Activated T-cell treated with anti-CD3 and anti-CD28 coated beads, Interleukin-2, amount 50 U/mL, for 48 hours (primary cell): ENCODE data around the gene ZNF550.
"Not testable (repeated sequence)": the region's sequence is repeated elsewhere in the genome, so short reads cannot be mapped to it uniquely, and the experiment has no call there.

Experiments used
- DNase-seq, 2 experiments: peaks; one replicate each; pipeline ENCODE4 v3.0.0-alpha.2; 2020

Gene ZNF550

DNA sequence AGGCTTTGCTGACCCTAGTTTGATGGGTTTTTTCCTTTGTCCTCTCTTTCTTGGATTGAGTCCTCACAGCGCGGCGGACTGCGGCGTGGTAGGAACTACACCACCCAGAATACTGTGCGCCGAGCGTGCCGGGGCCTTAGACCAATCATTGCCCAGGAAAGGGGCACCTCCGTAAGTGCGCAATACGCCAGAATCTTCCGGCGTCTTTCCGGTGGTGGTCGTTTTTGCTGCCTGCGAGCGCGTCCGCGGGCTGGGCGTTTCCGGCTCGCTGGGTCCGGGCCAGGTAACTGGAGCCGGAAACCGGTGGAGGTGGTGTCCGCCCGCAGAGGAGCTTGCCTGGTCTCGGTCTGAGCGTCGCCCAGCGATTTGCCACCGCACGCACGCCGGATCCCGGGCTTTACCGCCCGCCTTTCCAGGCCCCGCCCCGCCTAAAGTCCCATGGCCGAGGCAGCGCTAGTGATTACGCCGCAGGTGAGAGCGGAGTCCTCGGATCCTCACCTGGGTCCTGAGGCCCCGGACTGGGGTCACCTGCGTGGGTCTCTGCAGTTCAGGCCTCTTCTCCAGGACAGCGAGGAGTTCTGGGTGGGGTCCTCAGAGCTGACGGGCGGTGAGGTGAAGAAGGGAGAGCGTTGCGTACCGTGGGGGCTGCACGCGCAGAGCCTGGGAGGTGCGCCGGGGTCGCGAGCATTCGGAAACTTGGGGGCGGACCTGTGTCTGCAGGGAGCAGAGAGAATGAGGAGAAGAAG, 32.4 kb downstream of the ZNF550 start, which contains the start of gene ZNF549:
TSS of gene ZNF549 (plus strand) at position 221 of the 746 bp plus-strand sequence. CDS start at position 439, 218 bp downstream.
- peak; percentile 88 to 90 for DNase-seq

DNA sequence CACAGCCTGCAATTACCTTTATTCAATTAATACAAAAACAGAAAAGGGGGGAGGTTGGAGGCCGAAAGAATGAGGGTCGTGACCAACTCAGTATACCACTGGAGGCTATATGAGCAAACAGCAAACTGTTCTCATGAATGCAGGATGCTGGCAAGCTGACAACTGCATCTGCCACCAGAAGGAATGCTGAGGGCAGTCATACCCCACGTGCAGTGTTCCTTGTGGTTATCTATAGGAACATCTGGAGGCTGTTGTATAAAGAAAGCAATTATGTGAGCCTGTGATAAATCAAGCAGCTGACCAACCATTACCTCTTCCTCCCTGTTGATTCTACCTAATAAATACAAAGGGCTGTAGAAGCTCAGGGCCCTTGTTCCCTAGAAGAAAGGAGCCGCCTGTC, 41.6 kb downstream of the ZNF550 start:
- not testable (repeated sequence) for DNase-seq

DNA sequence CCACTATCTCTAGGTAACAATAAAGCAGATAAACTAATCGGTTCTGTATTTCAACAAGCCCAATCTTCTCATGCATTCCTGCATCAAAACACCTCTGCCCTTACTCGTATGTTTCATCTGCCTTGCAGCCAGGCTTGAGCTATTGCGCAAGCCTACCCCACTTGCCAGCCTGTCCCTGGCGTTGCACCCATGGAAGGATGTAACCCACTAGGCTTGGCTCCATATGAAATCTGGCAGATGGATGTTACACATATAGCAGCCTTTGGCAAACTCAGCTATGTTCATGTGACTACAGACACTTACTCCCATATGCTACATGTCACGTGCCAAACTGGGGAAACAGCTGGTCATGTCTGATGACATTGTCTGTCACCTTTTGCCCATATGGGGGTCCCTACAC, 44.4 kb downstream of the ZNF550 start:
- DNase-seq: no peak

DNA sequence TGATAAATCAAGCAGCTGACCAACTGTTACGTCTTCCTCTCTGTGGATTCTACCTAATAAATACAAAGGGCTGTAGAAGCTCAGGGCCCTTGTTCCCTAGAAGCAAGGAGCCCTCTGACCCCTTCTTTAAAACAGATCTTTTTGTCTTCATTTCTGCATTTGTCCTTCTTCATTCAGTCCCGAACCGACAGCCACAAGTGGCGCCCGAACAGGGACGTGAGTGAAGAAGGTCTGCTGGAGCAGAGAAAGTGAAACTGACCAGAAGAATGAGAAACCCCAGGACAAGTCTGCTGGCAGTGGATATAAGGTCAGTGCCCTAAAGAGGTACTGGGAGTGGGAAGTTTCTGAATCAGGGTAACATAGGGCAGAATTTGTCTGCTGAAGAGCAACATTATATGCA, 46.8 kb downstream of the ZNF550 start:
- DNase-seq: no peak

DNA sequence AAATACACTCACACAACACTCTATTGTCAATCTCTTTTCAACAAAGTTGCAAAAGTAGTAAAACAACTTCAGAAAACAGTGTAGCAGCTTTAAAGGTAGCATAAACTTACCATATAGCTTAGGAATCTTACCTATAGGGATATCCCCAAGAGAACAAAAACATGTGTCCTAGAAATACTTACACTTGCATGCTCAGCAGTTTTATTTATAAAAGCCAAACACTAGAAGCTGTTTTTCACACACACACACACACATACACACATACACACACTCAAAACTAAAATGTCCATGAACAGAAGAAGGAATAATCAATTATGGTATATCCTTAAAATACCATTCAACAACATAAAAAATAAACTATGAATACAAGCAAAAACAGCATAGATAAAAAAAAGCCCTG, 48.2 kb downstream of the ZNF550 start:
- no peak for DNase-seq

DNA sequence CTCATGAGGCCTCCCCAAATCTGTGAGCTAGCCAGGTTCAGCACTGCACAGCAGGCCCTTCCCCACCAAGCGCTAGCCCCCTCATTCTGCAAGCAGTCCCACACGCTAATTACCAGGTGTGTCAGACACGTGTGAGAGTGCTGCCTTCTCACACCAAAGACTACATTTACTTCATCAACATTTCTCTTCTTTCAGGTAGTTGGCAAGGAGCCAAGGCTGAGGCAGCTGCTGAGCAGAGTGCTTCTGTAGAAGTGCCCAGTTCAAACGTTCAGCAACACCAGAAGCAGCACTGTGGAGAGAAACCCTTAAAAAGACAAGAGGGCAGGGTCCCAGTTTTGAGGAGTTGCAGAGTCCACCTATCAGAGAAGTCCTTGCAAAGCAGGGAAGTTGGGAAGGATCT, 53.5 kb downstream of the ZNF550 start:
- no peak for DNase-seq

DNA sequence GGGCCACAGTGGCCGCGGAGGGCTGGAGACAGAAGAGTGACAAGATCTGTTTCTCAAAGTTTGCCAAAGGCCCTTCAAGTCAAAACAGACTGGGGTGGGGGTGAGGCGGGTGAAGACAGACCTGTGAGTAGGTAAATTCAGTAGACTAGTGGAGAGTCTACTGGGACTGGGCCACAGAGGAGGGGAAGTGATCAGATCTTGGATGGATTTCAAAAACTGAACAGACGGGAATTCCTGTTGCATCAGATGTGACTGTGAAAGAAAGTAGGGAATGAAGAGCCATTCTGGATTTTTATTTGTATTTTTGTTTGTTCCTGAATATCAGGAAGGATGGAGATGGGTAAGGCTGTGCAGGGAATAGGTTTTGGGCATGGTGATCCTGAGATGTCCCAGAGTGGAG, 59.3 kb downstream of the ZNF550 start:
- not testable (repeated sequence) for DNase-seq

DNA sequence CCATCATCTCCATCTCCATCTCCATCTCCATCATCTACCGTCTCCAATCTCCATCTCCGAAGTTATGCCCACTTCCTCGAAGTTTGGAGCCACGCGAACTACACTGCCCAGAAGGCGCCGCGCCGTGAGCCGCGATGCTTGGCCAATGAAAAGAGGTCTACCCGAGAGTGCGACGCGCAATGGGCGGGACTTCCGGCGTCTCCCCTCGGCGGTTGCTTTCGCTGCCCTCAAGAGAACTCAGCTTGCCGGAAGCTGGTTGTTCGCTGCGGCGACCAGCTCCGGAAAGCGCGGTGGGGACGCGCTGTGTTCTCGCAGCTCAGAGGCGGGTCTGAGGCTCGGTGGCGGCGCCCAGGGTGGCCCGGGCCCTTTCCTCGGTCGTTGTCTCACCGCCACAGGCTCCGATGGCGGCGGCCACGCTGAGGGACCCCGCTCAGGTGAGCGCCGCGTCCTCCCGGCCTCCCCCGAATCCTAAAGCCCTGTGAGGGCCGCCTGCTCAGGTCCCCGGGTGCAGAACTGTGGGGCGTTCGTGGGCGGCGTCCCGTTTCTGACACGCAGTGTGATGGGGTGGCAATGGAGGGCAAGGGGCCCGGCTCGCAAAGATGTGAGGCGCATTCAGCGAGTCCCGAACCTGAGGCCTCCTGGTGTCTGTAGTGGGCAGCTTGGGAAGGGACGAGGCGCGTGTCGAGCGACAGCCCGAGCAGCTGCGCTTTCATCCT, 59.8 kb downstream of the ZNF550 start, which contains the start of gene ZNF773:
TSS of gene ZNF773 (plus strand) at position 259 of the 716 bp plus-strand sequence. CDS start at position 402, 143 bp downstream.
- peak; percentile 94 to 95 for DNase-seq

DNA sequence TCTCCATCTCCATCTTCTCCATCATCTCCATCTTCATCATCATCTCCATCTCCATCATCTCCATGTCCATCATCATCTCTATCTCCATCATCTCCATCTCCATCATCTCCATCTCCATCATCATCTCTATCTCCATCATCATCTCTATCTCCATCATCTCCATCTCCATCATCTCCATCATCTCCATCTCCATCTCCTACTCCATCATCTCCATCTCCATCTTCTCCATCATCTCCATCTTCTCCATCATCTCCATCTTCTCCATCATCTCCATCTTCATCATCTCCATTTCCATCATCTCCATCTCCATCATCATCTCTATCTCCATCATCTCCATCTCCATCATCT, 60.4 kb downstream of the ZNF550 start:
- not testable (repeated sequence) for DNase-seq

DNA sequence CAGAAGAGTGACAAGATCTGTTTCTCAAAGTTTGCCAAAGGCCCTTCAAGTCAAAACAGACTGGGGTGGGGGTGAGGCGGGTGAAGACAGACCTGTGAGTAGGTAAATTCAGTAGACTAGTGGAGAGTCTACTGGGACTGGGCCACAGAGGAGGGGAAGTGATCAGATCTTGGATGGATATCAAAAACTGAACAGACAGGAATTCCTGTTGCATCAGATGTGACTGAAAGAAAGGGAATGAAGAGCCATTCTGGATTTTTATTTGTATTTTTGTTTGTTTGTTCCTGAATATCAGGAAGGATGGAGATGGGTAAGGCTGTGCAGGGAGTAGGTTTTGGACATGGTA, 71.4 kb downstream of the ZNF550 start:
- not testable (repeated sequence) for DNase-seq

DNA sequence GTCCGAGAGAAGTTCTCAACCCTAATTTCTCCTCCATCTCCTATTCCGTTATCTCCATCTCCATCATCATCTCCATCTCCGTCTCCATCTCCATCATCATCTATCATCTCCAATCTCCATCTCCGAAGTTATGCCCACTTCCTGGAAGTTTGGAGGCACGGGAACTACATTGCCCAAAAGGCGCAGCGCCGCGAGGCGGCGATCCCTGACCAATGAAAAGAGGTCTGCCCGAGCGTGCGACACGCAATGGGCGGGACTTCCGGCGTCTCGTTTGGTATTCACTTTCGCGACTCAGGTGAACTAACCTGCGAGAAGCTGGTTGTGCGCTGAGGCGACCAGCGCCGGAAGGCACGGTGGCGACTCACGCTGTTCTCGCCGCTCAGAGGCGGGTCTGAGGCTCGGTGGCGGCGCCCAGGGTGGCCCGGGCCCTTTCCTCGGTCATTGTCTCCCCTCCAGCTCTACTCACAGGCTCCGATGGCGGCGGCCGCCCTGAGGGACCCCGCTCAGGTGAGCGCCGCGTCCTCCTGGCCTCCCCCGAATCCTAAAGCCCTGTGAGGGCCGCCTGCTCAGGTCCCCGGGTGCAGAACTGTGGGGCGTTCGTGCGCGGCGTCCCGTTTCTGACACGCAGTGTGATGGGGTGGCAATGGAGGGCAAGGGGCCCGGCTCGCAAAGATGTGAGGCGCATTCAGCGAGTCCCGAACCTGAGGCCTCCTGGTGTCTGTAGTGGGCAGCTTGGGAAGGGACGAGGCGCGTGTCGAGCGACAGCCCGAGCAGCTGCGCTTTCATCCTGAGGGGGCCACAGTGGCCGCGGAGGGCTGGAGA, 72.0 kb downstream of the ZNF550 start, which contains the start of gene ZNF419:
TSS of gene ZNF419 (plus strand) at position 274 of the 822 bp plus-strand sequence. CDS start at position 475, 201 bp downstream.
- peak; percentile 93 for DNase-seq
